Fibroblast of peridontal ligament (primary cell): ENCODE results near the gene MYO16.

Experiments
- DNase-seq: peaks from one replicate; pipeline ENCODE4 v3.0.0-alpha.2; 2010; ENCODE audit errors: extremely low read depth

Gene MYO16

GRCh38 chr13:109233293-109233692 lies 603.9 kb downstream of the MYO16 start:
- no peak for DNase-seq

GRCh38 chr13:109235901-109236300 lies 606.5 kb downstream of the MYO16 start:
- no peak for DNase-seq

- peak; percentile 24 for DNase-seq
Observed at GRCh38 chr13:109241160-109241559, 611.7 kb downstream of the MYO16 start.

- DNase-seq = peak; percentile 89
Observed at GRCh38 chr13:109243311-109243951, 614.0 kb downstream of the MYO16 start.

GRCh38 chr13:109244566-109244965 lies 615.2 kb downstream of the MYO16 start:
- DNase-seq = no peak

- no peak for DNase-seq
Observed at GRCh38 chr13:109246001-109246400, 616.6 kb downstream of the MYO16 start.

- no peak for DNase-seq
Observed at GRCh38 chr13:109249780-109250528, 620.5 kb downstream of the MYO16 start.

GRCh38 chr13:109251956-109252355 lies 622.5 kb downstream of the MYO16 start:
- peak; percentile 31 for DNase-seq

GRCh38 chr13:109253316-109253715 lies 623.9 kb downstream of the MYO16 start:
- no peak for DNase-seq

- no peak for DNase-seq
Observed at GRCh38 chr13:109254274-109254673, 624.9 kb downstream of the MYO16 start.

- DNase-seq = peak; percentile 40
Observed at GRCh38 chr13:109255141-109255856, 625.9 kb downstream of the MYO16 start.

- peak; percentile 98 for DNase-seq
Observed at GRCh38 chr13:109256866-109257760, 627.7 kb downstream of the MYO16 start.
